ENCODE measurements around the gene WDR74.
"Not testable (repeated sequence)": the region's sequence is repeated elsewhere in the genome, so short reads cannot be mapped to it uniquely, and the experiment has no call there.

The WDR74 gene

DNA sequence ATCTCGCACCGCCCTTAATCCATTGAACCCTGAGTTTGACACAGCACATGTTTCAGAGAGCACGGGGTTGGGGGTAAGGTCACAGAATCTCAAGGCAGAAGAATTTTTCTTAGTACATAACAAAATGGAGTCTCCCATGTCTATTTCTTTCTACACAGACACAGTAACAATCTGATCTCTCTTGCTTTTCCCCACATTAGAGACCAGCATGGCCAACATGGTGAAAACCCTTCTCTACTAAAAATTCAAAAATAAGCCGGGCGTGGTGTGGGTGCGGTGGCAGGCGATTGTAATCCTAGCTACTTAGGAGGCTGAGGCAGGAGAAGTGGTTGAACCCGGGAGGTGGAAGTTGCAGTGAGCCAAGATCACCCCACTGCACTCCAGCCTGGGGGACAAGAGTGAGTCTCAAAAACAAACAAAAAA lies 19.9 kb upstream of the WDR74 start:
- DNase-seq (ENCODE audit: low spot score), result not testable (repeated sequence)

DNA sequence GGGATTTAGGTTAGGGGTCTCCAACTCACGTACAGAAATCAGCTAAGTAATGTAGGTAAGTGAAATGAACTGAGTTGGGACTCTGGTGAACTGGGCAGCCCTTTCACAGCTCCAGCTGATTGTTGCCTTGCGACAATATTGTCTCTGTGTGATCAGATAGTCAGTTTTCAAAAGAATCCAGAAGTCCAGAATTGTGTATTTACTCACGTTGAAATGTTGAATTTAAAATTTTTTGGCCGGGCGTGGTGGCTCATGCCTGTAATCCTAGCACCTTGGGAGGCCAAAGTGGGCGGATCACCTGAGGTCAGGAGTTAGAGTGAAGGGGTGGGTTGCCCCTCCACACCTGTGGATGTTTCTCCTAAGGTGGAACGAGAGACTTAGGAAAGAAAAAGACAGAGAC lies 18.8 kb upstream of the WDR74 start:
- DNase-seq (ENCODE audit: low spot score), result no peak

- DNase-seq (ENCODE audit: low spot score), result no peak
These were observed 18.2 kb upstream of the WDR74 start for GRCh38 chr11:62857541-62857982.

GRCh38 chr11:62856333-62856895 lies 17.0 kb upstream of the WDR74 start:
- no peak for DNase-seq (ENCODE audit: low spot score)

DNA sequence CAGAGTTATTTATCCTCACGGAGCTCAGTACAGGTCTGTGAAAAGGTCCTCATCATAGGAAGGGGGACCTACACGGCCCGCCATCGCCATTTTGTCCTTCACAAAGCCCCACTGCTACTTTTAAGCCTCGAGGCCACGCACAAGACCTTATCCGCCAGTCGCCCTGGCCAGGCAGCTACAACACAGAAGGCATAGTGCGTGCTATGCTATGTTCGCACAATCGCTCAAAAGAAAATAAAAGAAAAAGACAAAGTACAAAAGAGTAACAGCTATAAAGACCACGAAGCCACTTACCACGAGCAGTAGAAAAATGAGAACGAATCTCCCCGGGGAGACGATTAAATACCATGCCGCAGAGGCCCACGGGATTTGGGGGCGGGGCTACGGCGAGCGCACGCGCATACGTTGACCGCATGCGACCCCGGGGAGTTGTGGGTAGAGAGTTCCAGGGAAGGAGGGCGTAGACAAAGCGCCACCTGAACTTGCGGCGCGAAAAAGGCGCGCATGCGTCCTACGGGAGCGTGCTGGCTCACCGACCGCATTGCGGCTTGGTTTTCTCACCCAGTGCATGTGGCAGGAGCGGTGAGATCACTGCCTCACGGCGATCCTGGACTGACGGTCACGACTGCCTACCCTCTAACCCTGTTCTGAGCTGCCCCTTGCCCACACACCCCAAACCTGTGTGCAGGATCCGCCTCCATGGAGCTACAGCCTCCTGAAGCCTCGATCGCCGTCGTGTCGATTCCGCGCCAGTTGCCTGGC lies 16.4 kb upstream of the WDR74 start:
- peak; percentile 98 for DNase-seq (ENCODE audit: low spot score)

- no peak for DNase-seq (ENCODE audit: low spot score)
These were observed 15.6 kb upstream of the WDR74 start for GRCh38 chr11:62854825-62855570.

DNA sequence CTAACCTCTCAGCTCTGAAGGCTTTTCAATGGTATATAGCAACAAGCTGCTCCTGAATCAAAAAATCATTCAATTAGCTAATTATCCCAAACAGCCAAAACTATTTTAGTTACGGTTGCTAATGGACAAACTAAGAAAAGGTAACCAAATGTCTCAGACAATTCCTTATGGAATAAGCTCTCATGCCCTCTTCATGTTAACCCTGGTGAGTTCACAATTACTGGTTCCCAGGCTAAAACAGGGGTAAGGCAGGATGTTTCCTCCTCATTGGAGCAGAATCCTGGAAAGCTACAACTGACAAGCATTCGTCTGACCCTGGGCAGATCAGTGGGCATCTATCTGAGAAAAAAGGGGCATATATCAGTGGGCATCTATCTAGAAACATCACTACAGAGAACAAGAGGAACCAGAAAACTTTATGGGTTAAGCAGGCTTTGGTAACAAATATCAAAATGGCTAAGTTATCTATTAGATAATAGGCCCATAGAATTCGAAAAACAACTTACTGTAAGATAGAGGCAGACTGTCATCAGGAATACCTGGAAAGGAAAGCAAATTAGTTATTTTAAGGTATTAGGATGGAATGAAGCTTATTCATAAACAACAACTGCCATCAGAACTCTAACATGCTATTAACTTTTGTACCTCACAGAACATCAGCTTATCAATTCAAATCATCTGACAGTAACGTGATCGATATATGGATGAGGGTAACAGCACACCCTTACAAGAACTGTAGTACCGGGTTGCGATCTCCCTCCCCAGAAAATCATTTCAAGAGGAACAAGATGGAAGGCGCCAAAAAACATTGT lies 14.8 kb upstream of the WDR74 start:
- no peak for DNase-seq (ENCODE audit: low spot score)

DNA sequence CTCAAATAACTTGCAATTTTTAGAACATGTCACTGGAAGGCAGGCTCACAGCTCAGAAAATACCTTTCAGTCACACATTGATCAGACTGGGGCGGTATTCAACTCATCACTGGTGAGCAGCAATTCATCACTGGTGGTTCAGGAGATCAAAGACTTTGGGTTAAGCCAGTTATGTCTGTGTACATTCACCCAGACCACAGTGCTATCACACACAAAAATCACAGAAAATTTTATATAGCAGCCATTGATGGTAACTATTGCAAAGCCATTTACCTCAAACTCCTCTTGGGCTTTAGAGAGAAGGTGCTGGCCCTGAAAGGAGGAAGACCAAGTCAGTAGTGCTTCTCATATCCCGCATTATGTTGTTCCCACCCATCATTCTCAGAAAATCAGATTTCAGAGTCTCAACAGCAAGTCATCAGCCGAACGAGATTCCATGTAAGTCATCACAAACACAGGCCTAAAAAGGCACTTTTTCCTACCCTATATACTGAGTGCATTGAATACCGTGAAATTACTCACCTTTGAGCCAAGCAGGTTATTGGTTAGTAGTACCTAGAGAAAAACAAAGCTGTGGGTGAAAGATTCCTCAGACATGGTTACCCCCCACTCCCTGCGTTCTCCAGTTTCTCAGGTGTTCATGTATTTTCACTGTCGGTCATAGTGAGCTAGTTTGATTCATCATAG lies 14.0 kb upstream of the WDR74 start:
- no peak for DNase-seq (ENCODE audit: low spot score)

GRCh38 chr11:62852523-62853188 lies 13.3 kb upstream of the WDR74 start:
- no peak for DNase-seq (ENCODE audit: low spot score)

DNA sequence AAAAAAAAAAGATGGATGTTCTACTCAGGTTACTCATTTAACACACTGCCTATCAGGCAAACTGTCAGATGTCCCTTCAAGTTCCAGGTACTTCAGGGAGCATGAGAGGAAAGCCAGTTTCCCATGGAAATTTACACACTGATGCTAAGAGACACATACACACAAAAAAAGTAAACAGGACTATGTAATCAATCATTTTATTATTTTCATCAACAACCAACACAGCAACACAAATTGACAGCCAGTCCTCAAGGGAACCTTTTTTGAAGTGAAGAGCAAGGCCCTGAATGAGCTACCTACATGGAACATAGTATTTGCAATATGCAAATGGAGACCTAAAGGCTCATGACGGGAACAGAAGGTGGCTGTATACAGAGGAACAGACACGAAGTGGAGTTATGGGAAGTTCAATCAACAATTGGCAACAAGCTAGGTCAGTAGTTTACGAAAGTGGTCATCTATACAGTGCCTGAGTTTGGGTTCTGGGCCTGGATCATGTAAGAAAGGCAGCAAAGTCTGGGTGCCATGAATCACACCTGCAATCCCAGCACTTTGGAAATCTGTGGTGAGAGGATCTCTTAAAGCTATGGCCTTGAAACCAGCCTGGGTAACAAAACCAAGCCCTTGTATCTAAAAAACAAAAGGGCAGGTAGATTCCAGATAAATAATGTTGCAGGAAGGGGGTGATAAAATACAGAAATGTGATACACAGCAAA lies 12.6 kb upstream of the WDR74 start:
- no peak for DNase-seq (ENCODE audit: low spot score)

DNA sequence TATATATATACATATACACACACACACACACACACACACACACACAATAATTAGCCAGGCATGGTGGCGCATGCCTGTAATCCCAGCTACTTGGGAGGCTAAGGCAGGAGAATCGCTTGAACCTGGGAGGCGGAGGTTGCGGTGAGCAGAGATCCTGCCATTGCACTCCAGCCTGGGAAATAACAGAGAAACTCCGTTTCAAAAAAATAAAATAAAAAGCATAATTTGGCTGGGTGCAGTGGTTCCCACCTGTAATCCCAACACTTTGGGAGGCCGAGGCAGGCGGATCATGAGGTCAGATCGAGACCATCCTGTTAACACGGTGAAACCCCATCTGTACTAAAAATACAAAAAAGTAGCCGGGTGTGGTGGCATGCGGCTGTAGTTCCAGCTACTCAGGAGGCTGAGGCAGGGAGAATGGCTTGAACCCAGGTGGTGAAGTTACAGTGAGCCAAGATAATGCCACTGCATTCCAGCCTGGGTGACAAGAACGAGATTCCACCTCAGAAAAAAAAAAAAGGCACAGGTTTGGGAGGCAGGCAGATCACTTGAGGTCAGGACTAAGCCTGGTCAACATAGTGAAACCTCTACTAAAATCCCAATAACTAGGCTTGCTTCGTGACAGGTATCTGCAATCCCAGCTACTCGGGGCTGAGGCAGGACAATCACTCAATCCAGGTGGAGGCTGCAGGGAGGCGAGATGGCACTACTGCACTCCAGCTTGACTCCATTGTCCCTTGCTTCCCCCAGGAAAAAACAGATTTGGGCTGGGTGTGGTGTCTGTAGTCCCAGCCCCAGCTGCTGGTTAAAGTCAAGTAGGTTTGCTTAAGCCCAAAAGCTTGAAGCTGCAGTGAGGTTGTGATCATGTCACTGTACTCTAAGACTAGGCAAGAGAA lies 11.8 kb upstream of the WDR74 start:
- no peak for DNase-seq (ENCODE audit: low spot score)

DNA sequence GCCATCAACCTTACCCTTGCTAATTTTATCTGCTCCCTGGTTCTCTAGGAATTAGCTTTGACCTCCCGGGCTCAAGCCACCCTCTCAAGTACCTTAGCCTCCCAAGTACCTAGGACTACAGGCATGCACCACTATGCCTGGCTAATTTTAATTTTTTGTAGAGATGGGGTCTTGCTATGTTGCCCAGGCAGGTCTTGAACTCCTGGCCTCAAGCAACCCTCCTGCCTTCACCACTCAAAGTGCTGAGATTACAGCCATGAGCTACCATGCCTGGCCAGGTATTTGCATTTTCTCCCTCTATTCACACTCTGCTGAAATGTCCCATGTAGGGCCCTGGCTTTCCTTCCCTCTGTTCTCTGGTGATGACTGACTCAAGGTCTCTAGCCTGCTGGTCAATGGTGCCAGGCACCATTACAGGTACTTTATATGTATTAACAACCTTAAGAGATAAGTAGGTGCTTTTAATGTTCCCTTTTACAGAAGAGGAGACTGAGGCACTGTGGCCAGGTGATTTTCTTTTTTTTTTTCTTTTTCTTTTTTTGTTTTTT lies 8.5 kb upstream of the WDR74 start:
- DNase-seq (ENCODE audit: low spot score), result no peak

- DNase-seq (ENCODE audit: low spot score), result no peak
These were observed 6.8 kb upstream of the WDR74 start for GRCh38 chr11:62846177-62846576.

DNA sequence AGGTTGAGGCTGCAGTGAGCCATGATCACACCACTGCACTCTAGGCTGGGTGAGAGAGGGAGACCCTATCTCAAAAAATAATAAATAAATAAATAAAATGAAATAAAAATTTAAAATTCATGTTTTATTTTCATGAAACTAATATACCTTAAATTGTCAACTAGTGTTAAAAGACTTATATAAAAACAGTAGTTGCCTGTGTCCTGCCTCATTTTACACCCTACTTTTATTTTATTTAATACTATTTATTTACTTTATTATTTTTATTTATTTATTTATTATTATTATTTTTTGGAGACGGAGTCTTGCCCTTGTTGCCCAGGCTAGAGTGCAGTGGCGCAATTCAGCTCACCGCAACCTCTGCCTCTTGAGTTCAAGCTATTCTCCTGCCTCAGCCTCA lies 4.8 kb upstream of the WDR74 start:
- DNase-seq (ENCODE audit: low spot score), result no peak

GRCh38 chr11:62843466-62843865 lies 4.1 kb upstream of the WDR74 start:
- no peak for DNase-seq (ENCODE audit: low spot score)

- not testable (repeated sequence) for DNase-seq (ENCODE audit: low spot score)
These were observed 3.5 kb upstream of the WDR74 start for GRCh38 chr11:62842891-62843290.

GRCh38 chr11:62842171-62842741 lies 2.9 kb upstream of the WDR74 start:
- peak; percentile 91 for DNase-seq (ENCODE audit: low spot score)

- peak; percentile 75 for DNase-seq (ENCODE audit: low spot score)
These were observed 2.2 kb upstream of the WDR74 start for GRCh38 chr11:62841361-62842170.
